D341Med (cell line): ENCODE data around the gene HPGDS.

ENCODE experiments used
- DNase-seq: peaks from one replicate; pipeline ENCODE4 v3.0.0; 2012; ENCODE audit warnings: low spot score

HPGDS gene

DNA sequence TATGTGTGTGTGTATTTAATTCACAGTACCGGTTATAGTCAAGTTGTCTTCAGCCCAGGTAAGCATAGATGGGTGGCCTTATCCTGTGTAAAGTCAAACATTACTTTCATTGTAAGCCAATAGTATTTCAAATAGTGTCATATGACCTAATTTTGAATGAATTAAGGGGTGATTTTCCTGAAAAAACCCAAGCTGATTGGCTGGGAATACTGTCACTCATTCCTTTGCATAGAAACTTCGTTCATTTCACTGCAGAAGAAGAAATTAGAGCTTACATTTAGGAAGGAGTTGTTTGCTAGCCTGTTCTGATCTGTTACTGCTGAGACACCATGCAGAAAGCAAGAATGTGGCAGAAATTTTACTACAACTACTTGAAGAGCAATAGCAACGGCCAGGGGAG lies 89.6 kb downstream of the HPGDS start:
- no peak for DNase-seq

DNA sequence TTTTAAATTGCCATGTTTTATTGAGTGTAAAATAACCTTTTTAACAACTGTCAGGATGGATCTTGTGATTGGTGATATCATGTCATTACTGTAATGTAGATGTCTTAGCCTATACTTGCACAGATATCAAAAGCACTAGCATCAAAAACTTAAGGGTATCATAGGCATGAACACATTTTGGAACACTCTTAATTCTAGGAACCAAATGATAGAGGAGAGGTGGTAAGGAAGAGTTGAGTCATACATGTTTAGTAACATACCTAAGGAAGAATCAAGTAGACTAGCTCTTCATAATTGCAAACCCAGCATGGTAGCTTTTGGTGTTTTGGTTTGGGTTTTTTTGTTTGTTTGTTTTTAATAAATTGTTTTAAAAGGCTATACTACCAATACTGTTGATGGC lies 91.5 kb downstream of the HPGDS start:
- no peak for DNase-seq
